ENCODE measurements around the gene PSME3.
"Not testable (repeated sequence)": the region's sequence is repeated elsewhere in the genome, so short reads cannot be mapped to it uniquely, and the experiment has no call there.

PSME3 gene

GRCh38 chr17:42857389-42857788, 24.2 kb downstream of the PSME3 start:
- Histone ChIP-seq H3K9ac (no peak overlapping the region), H3K27ac (no peak overlapping the region), H3K4me2 (no peak overlapping the region), H3K27me3 (no peaks in the 10 kb centered on the region), H3K4me3 (no peak overlapping the region), H4K20me1 (no peaks in the 10 kb centered on the region), H3K36me3 (no peaks in the 10 kb centered on the region), H3K9me3 (no peaks in the 10 kb centered on the region), H3K4me1 (no peaks in the 10 kb centered on the region)
- TF ChIP-seq Cebpa-rat (IDR thresholded peaks at IDR 0.05): no peak

GRCh38 chr17:42865638-42866094, 32.5 kb downstream of the PSME3 start:
- no peak for TF ChIP-seq Cebpa-rat (IDR thresholded peaks at IDR 0.05)
- no peak overlapping the region for H3K27ac ChIP-seq
- no peaks in the 10 kb centered on the region for H3K36me3 ChIP-seq
- no peak overlapping the region for H3K4me2 ChIP-seq
- no peak overlapping the region for H3K4me3 ChIP-seq
- H4K20me1 ChIP-seq: no peaks in the 10 kb centered on the region
- peaks cover 9% of the 10 kb centered on the region for H3K9me3 ChIP-seq
- H3K4me1 ChIP-seq: no peaks in the 10 kb centered on the region
- H3K27me3 ChIP-seq: no peaks in the 10 kb centered on the region
- H3K9ac ChIP-seq: no peak overlapping the region

GRCh38 chr17:42866216-42866615, 33.0 kb downstream of the PSME3 start:
- Histone ChIP-seq H3K27ac (no peak overlapping the region), H3K4me1 (no peaks in the 10 kb centered on the region), H4K20me1 (no peaks in the 10 kb centered on the region), H3K4me3 (no peak overlapping the region), H3K9me3 (peaks cover 15% of the 10 kb centered on the region), H3K4me2 (no peak overlapping the region), H3K27me3 (no peaks in the 10 kb centered on the region), H3K9ac (no peak overlapping the region), H3K36me3 (no peaks in the 10 kb centered on the region)
- TF ChIP-seq Cebpa-rat (IDR thresholded peaks at IDR 0.05): no peak

- TF ChIP-seq Cebpa-rat (IDR thresholded peaks at IDR 0.05): no peak
- Histone ChIP-seq H3K27ac (no peak overlapping the region), H3K9me3 (peaks cover 20% of the 10 kb centered on the region)
Measured at GRCh38 chr17:42866631-42867575, 33.7 kb downstream of the PSME3 start.

GRCh38 chr17:42867694-42868261, 34.6 kb downstream of the PSME3 start:
- not testable (repeated sequence) for H3K4me1 ChIP-seq, H4K20me1 ChIP-seq, H3K4me2 ChIP-seq, H3K27ac ChIP-seq, H3K36me3 ChIP-seq, H3K4me3 ChIP-seq, H3K27me3 ChIP-seq, H3K9ac ChIP-seq
- H3K9me3 ChIP-seq: peaks cover 20% of the 10 kb centered on the region

More at GRCh38 chr17:42866631-42867575, 33.7 kb downstream of the PSME3 start:
- H3K9ac ChIP-seq: no peak overlapping the region
- no peaks in the 10 kb centered on the region for H3K36me3 ChIP-seq
- no peaks in the 10 kb centered on the region for H4K20me1 ChIP-seq
- no peak overlapping the region for H3K4me2 ChIP-seq
- no peaks in the 10 kb centered on the region for H3K4me1 ChIP-seq
- no peaks in the 10 kb centered on the region for H3K27me3 ChIP-seq
- no peak overlapping the region for H3K4me3 ChIP-seq

- H3K27me3 ChIP-seq: no peaks in the 10 kb centered on the region
- H3K27ac ChIP-seq: no peak overlapping the region
- TF ChIP-seq Cebpa-rat (IDR thresholded peaks at IDR 0.05): no peak
- H3K36me3 ChIP-seq: no peaks in the 10 kb centered on the region
- no peak overlapping the region for H3K4me3 ChIP-seq
- peaks cover 20% of the 10 kb centered on the region for H3K9me3 ChIP-seq
- no peaks in the 10 kb centered on the region for H4K20me1 ChIP-seq
- no peak overlapping the region for H3K9ac ChIP-seq
- H3K4me1 ChIP-seq: no peaks in the 10 kb centered on the region
- no peak overlapping the region for H3K4me2 ChIP-seq
Measured at GRCh38 chr17:42868338-42868737, 35.1 kb downstream of the PSME3 start.

GRCh38 chr17:42871647-42872046, 38.5 kb downstream of the PSME3 start:
- Histone ChIP-seq H3K4me2 (no peak overlapping the region), H4K20me1 (no peaks in the 10 kb centered on the region), H3K27ac (no peak overlapping the region), H3K4me3 (no peak overlapping the region), H3K36me3 (no peaks in the 10 kb centered on the region), H3K4me1 (no peaks in the 10 kb centered on the region), H3K9me3 (peaks cover 20% of the 10 kb centered on the region), H3K27me3 (no peaks in the 10 kb centered on the region), H3K9ac (no peak overlapping the region)
- TF ChIP-seq Cebpa-rat (IDR thresholded peaks at IDR 0.05): no peak

- Histone ChIP-seq H4K20me1 (no peaks in the 10 kb centered on the region), H3K4me1 (no peaks in the 10 kb centered on the region), H3K9me3 (peaks cover 20% of the 10 kb centered on the region), H3K36me3 (no peaks in the 10 kb centered on the region), H3K4me2 (no peak overlapping the region), H3K9ac (no peak overlapping the region), H3K4me3 (no peak overlapping the region), H3K27ac (no peak overlapping the region), H3K27me3 (no peaks in the 10 kb centered on the region)
- TF ChIP-seq Cebpa-rat (IDR thresholded peaks at IDR 0.05): no peak
Measured at GRCh38 chr17:42872251-42872965, 39.2 kb downstream of the PSME3 start.

- Histone ChIP-seq H3K27ac (no peak overlapping the region), H3K4me1 (no peaks in the 10 kb centered on the region), H3K36me3 (no peaks in the 10 kb centered on the region), H3K4me3 (no peak overlapping the region), H3K9ac (no peak overlapping the region), H3K27me3 (no peaks in the 10 kb centered on the region), H3K9me3 (peaks cover 20% of the 10 kb centered on the region), H4K20me1 (no peaks in the 10 kb centered on the region), H3K4me2 (no peak overlapping the region)
- no peak for TF ChIP-seq Cebpa-rat (IDR thresholded peaks at IDR 0.05)
Measured at GRCh38 chr17:42873315-42873714, 40.1 kb downstream of the PSME3 start.

- H3K9me3 ChIP-seq: peaks cover 20% of the 10 kb centered on the region
- H3K4me1 ChIP-seq, H3K27me3 ChIP-seq: not testable (repeated sequence)
Measured at GRCh38 chr17:42873932-42874695, 40.9 kb downstream of the PSME3 start.

More at GRCh38 chr17:42873932-42874695, 40.9 kb downstream of the PSME3 start:
- H4K20me1 ChIP-seq, H3K4me2 ChIP-seq, H3K9ac ChIP-seq, H3K27ac ChIP-seq, H3K4me3 ChIP-seq, H3K36me3 ChIP-seq: not testable (repeated sequence)

Data from BLaER1 (cell line).